ENCODE data around the gene TARS3. TPM values are rescaled to one million over a fixed set of nuclear protein-coding genes. Genes with fewer than 3 reads are reported as not detected.
"Not testable (repeated sequence)": the region's sequence is repeated elsewhere in the genome, so short reads cannot be mapped to it uniquely, and the experiment has no call there.

Gene TARS3
- total and polyA plus RNA-seq, 3 experiments from 2014 or later = 10.0 to 17.7 (median 10.7) TPM

DNA sequence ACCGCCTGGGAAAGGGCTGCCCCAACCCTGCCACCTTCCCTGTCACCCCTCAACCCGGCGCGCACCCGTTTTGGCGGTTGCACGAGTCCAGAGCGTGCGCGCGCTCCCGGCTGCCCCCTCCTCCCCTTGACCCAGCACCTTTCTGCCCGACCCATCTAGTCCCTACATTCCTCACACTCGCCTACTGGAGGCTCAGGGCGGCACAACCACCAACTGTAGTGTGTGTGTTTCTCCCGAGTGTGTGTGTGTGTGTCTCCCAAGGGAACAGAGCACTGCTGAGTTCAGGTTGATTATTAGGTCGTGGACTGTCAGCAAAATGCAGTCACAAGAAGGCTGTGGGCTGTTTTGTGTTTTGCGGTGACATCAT, 22.4 kb upstream of the TARS3 start:
- Mint-ChIP-seq H3K4me1 (peaks cover 4 to 12% (median 12%) of the 10 kb centered on the region in 3 donors), H3K4me3 (peak overlapping the region in 5 of 7 donors; percentile 67 to 90 (median 76))
- H3K4me3 ChIP-seq (ENCODE audit: low read length); H3K27ac ChIP-seq (ENCODE audit: low read depth, low read length); DNase-seq; H3K27me3 ChIP-seq (ENCODE audit: insufficient read depth, low read length, poor library complexity, severe bottlenecking); H3K27me3 Mint-ChIP-seq; H3K4me1 ChIP-seq (ENCODE audit: insufficient read depth, low read length); H3K27ac Mint-ChIP-seq; H3K36me3 ChIP-seq (ENCODE audit: insufficient read depth, low read length); H3K9me3 Mint-ChIP-seq; H3K36me3 Mint-ChIP-seq; CTCF ChIA-PET; H3K9me3 ChIP-seq (ENCODE audit: low read length): not testable (repeated sequence)
- POLR2A ChIA-PET = interaction anchor here (0.6 kb wide), 1 partner anchor 93 kb away, joined by 4 read pairs; no protein-coding TSS in a partner anchor

DNA sequence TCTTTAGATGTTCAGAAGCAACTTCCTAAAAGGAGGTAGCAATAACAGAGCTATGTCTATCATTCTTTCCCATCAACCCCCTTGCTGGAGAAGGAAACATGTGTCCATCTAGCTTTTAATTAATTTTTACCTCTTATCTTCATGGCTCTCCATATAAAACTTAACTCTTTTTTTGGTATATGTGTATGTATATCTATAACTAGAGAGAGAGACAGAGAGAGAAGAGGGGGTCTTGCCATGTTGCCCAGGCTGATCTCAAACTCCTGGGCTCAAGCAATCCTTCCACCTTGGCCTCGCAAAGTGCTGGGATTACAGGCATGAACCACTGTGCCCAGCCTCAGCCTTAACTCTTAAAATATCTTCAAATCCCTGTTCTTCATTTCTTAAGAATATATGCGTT, 10.6 kb upstream of the TARS3 start:
- POLR2A ChIA-PET; H3K27me3 Mint-ChIP-seq; H3K27me3 ChIP-seq (ENCODE audit: insufficient read depth, low read length, poor library complexity, severe bottlenecking): not testable (repeated sequence)

DNA sequence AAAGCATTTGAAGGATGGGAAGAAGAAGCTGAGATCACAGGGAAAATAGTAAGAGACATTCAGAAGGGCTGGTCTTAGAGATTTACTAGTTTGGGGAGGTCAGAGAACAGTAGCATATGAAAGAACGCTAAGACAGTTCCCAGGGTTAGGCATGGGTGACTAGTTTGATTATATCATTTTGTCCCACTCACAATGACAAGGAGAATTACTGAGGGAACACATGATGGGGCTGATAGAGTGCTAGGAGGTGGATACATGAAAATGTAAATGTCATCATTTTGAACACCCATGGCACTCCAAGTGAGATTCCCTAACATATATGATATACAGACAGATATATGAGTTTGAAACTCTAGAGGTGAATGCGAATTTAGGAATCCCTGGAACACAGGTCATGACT, 9.3 kb upstream of the TARS3 start:
- Mint-ChIP-seq H3K4me1 (no peaks in the 10 kb centered on the region), H3K27ac (peak overlapping the region in 1 of 8 donors; percentile 57), H3K27me3 (no peaks in the 10 kb centered on the region), H3K36me3 (peaks cover 0 to 5% (median 3%) of the 10 kb centered on the region in 3 donors), H3K4me3 (no peak overlapping the region), H3K9me3 (no peaks in the 10 kb centered on the region)
- Histone ChIP-seq H3K27ac (ENCODE audit: low read depth, low read length) (peak overlapping the region; percentile 6), H3K36me3 (ENCODE audit: insufficient read depth, low read length) (no peaks in the 10 kb centered on the region), H3K4me3 (ENCODE audit: low read length) (no peak overlapping the region), H3K9me3 (ENCODE audit: low read length) (no peaks in the 10 kb centered on the region), H3K27me3 (ENCODE audit: insufficient read depth, low read length, poor library complexity, severe bottlenecking) (no peaks in the 10 kb centered on the region), H3K4me1 (ENCODE audit: insufficient read depth, low read length) (no peaks in the 10 kb centered on the region)
- no peak for DNase-seq
- CTCF ChIA-PET = no interaction called here
- POLR2A ChIA-PET = no interaction called here

More for the DNA sequence above, 10.6 kb upstream of the TARS3 start:
- not testable (repeated sequence) for H3K27ac ChIP-seq (ENCODE audit: low read depth, low read length); H3K9me3 ChIP-seq (ENCODE audit: low read length); H3K36me3 Mint-ChIP-seq; H3K36me3 ChIP-seq (ENCODE audit: insufficient read depth, low read length); H3K4me1 Mint-ChIP-seq; H3K4me3 Mint-ChIP-seq; H3K27ac Mint-ChIP-seq; H3K9me3 Mint-ChIP-seq; DNase-seq; H3K4me3 ChIP-seq (ENCODE audit: low read length); H3K4me1 ChIP-seq (ENCODE audit: insufficient read depth, low read length)
- CTCF ChIA-PET = interaction anchor here (0.9 kb wide), 1 partner anchor 13 kb away, joined by 3 read pairs; no protein-coding TSS in a partner anchor

DNA sequence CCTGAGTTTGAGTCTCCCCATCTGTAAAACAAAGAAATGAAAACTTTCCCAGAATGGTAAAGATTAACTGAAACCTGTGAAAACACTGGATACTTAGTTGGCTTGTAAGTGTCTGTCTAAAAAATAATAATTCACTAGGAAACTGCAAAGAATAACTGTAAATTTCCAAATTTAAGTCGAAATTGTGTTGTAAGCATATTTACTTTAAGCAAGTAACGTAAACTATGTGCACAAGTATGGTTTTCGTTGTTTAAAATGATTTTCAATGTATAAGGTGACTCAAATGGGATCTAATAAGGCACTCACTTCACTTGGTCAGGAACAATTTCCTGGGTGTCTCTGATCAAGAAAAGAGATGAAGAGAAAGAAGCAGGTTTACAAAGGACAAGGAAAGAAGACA, 8.5 kb upstream of the TARS3 start:
- no peak overlapping the region for H3K4me3 Mint-ChIP-seq
- H3K9me3 ChIP-seq (ENCODE audit: low read length) = no peaks in the 10 kb centered on the region
- no peak overlapping the region for H3K27ac ChIP-seq (ENCODE audit: low read depth, low read length)
- H3K27me3 ChIP-seq (ENCODE audit: insufficient read depth, low read length, poor library complexity, severe bottlenecking) = no peaks in the 10 kb centered on the region
- no peak overlapping the region for H3K27ac Mint-ChIP-seq
- H3K27me3 Mint-ChIP-seq = no peaks in the 10 kb centered on the region
- no peak overlapping the region for H3K4me3 ChIP-seq (ENCODE audit: low read length)
- no peak for DNase-seq
- no peaks in the 10 kb centered on the region for H3K4me1 Mint-ChIP-seq
- H3K4me1 ChIP-seq (ENCODE audit: insufficient read depth, low read length) = no peaks in the 10 kb centered on the region
- H3K36me3 ChIP-seq (ENCODE audit: insufficient read depth, low read length) = no peaks in the 10 kb centered on the region
- ChIA-PET CTCF (no interaction called here), POLR2A (no interaction called here)
- no peaks in the 10 kb centered on the region for H3K9me3 Mint-ChIP-seq
- peaks cover 0 to 5% (median 3%) of the 10 kb centered on the region in 3 donors for H3K36me3 Mint-ChIP-seq

DNA sequence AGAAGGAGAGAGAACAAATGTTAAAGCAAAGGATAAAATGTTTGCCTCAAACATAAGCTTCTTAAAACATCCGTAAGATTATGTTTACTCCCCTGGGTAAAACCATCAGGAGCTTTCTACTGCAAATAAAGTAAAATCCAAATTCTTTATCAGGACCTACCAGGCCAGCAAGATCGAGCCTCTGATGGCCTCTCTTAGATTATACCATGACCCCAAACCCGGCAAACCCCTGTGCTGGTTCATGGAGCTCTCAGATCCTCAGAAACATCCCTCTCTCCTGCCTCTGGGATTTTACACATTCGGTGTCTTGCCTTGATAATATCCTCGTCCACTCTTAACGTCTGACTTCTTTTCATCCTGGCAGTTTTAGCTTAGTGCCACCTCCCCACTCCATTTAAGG, 7.5 kb upstream of the TARS3 start:
- H3K27ac Mint-ChIP-seq = no peak overlapping the region
- no peaks in the 10 kb centered on the region for H3K9me3 Mint-ChIP-seq
- Histone ChIP-seq H3K4me1 (ENCODE audit: insufficient read depth, low read length) (no peaks in the 10 kb centered on the region), H3K27ac (ENCODE audit: low read depth, low read length) (no peak overlapping the region), H3K4me3 (ENCODE audit: low read length) (no peak overlapping the region), H3K9me3 (ENCODE audit: low read length) (no peaks in the 10 kb centered on the region), H3K36me3 (ENCODE audit: insufficient read depth, low read length) (no peaks in the 10 kb centered on the region), H3K27me3 (ENCODE audit: insufficient read depth, low read length, poor library complexity, severe bottlenecking) (no peaks in the 10 kb centered on the region)
- H3K4me3 Mint-ChIP-seq = no peak overlapping the region
- CTCF ChIA-PET = no interaction called here
- DNase-seq = no peak
- H3K27me3 Mint-ChIP-seq = no peaks in the 10 kb centered on the region
- POLR2A ChIA-PET = no interaction called here
- peaks cover 0 to 4% (median 3%) of the 10 kb centered on the region in 3 donors for H3K36me3 Mint-ChIP-seq
- H3K4me1 Mint-ChIP-seq = no peaks in the 10 kb centered on the region

DNA sequence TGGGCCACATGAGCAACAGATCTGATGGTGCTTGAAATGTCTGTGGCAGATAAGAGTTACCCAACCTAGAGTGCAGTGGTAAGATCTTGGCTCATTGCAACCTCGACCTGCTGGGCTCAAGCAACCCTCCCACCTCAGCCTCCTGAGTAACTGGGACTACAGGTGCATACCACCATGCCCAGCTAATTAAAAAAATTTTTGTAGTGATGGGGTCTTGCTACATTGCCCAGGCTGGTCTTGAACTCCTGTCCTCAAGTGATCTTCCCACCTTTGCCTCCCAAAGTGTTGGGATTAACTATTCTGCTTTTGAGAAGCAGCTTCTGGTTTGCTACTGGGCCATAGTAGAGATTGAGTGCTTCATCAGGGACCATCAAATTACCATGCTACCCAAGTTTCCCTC, 2.9 kb upstream of the TARS3 start:
- Mint-ChIP-seq H3K27ac (no peak overlapping the region), H3K4me1 (peaks cover 9 to 18% (median 17%) of the 10 kb centered on the region in 3 donors), H3K27me3 (no peaks in the 10 kb centered on the region), H3K9me3 (no peaks in the 10 kb centered on the region), H3K36me3 (peaks cover 0 to 10% (median 4%) of the 10 kb centered on the region in 3 donors), H3K4me3 (no peak overlapping the region)
- Histone ChIP-seq H3K4me1 (ENCODE audit: insufficient read depth, low read length) (peaks cover 11% of the 10 kb centered on the region), H3K4me3 (ENCODE audit: low read length) (no peak overlapping the region), H3K27ac (ENCODE audit: low read depth, low read length) (no peak overlapping the region), H3K36me3 (ENCODE audit: insufficient read depth, low read length) (peaks cover under 1% of the 10 kb centered on the region), H3K9me3 (ENCODE audit: low read length) (no peaks in the 10 kb centered on the region), H3K27me3 (ENCODE audit: insufficient read depth, low read length, poor library complexity, severe bottlenecking) (no peaks in the 10 kb centered on the region)
- ChIA-PET CTCF (no interaction called here), POLR2A (no interaction called here)
- DNase-seq = no peak

DNA sequence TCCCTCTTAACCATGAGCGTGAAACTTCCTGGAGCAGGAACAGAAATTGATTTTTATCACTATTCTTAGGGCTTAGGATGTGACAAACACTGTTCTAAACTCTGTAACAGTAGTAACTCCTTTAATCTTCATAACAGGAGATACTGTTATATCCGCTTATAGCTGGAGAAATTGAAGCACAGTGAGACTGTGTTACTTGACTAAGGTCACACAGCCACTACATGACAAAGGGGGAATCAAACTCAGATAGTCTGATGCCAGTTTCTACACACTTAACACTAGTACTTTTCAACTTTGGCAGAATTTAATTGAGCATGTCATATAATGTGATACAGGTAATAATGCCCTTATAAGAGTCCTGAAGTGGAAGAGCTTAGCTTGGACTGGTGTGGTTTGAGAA, 800 bp upstream of the TARS3 start:
- H3K9me3 Mint-ChIP-seq = no peaks in the 10 kb centered on the region
- H3K4me3 Mint-ChIP-seq = peak overlapping the region in 6 of 7 donors; percentile 37 to 95 (median 45)
- Histone ChIP-seq H3K27me3 (ENCODE audit: insufficient read depth, low read length, poor library complexity, severe bottlenecking) (no peaks in the 10 kb centered on the region), H3K27ac (ENCODE audit: low read depth, low read length) (no peak overlapping the region), H3K36me3 (ENCODE audit: insufficient read depth, low read length) (peaks cover 15% of the 10 kb centered on the region), H3K4me1 (ENCODE audit: insufficient read depth, low read length) (peaks cover 16% of the 10 kb centered on the region), H3K9me3 (ENCODE audit: low read length) (no peaks in the 10 kb centered on the region), H3K4me3 (ENCODE audit: low read length) (no peak overlapping the region)
- DNase-seq = no peak
- CTCF ChIA-PET = interaction anchor here (0.6 kb wide), 1 partner anchor 11 kb away, joined by 3 read pairs; no protein-coding TSS in a partner anchor
- H3K27me3 Mint-ChIP-seq = no peaks in the 10 kb centered on the region
- peaks cover 7 to 27% (median 12%) of the 10 kb centered on the region in 3 donors for H3K36me3 Mint-ChIP-seq
- peaks cover 23 to 35% (median 34%) of the 10 kb centered on the region in 3 donors for H3K4me1 Mint-ChIP-seq
- H3K27ac Mint-ChIP-seq = peak overlapping the region in 7 of 8 donors; percentile 7 to 95 (median 76)
- POLR2A ChIA-PET = no interaction called here

DNA sequence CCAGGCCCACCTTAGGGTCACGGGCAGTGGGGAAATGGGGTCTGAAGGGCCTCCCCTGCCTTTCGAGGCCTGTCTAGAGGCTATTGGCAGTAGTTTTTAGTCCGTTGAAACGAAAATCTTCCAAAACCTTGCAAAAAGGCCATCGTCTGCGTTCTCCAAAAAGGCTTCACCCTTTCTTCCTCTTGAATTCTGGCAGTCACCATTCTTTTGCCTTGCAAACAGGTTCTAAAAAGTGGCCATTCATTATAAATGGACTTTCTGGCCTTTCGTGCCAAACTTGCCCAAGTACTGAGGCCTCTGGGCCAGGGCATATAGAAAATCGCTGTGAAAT, 367 bp upstream of the TARS3 start:
- H3K27ac Mint-ChIP-seq = peak overlapping the region in 7 of 8 donors; percentile 7 to 95 (median 76)
- no peak overlapping the region for H3K4me3 ChIP-seq (ENCODE audit: low read length)

More for the DNA sequence above, 367 bp upstream of the TARS3 start:
- H3K27ac ChIP-seq (ENCODE audit: low read depth, low read length) = no peak overlapping the region
- no peaks in the 10 kb centered on the region for H3K27me3 Mint-ChIP-seq
- H3K36me3 ChIP-seq (ENCODE audit: insufficient read depth, low read length) = peaks cover 19% of the 10 kb centered on the region
- H3K4me1 Mint-ChIP-seq = peaks cover 23 to 39% (median 34%) of the 10 kb centered on the region in 3 donors
- no peaks in the 10 kb centered on the region for H3K9me3 ChIP-seq (ENCODE audit: low read length)
- no peak for DNase-seq
- peaks cover 16% of the 10 kb centered on the region for H3K4me1 ChIP-seq (ENCODE audit: insufficient read depth, low read length)
- peak overlapping the region; percentile 36 to 95 (median 45) for H3K4me3 Mint-ChIP-seq
- peaks cover 7 to 32% (median 13%) of the 10 kb centered on the region in 3 donors for H3K36me3 Mint-ChIP-seq
- ChIA-PET CTCF (interaction anchor here (0.6 to 2.2 kb wide), 5 partner anchors 10 to 430 kb away, joined by 3 to 7 read pairs (median 4); partner anchors contain the start of gene SNRPA1), POLR2A (interaction anchor here (1.7 to 2.0 kb wide), 2 partner anchors 73 to 430 kb away, joined by 7 read pairs; partner anchors contain the start of genes SNRPA1 and TM2D3)
- no peaks in the 10 kb centered on the region for H3K9me3 Mint-ChIP-seq
- no peaks in the 10 kb centered on the region for H3K27me3 ChIP-seq (ENCODE audit: insufficient read depth, low read length, poor library complexity, severe bottlenecking)
